GM19467 (cell line): Measurements from ENCODE around the gene AMIGO3.

ENCODE experiments used
- ATAC-seq: cut with Tn5 transposase; IDR thresholded peaks from one replicate; pipeline ENCODE4 v1.9.1; 2021; ENCODE audit warnings: mild to moderate bottlenecking, moderate library complexity; ENCODE audit not compliant: unreplicated experiment

AMIGO3 gene

DNA sequence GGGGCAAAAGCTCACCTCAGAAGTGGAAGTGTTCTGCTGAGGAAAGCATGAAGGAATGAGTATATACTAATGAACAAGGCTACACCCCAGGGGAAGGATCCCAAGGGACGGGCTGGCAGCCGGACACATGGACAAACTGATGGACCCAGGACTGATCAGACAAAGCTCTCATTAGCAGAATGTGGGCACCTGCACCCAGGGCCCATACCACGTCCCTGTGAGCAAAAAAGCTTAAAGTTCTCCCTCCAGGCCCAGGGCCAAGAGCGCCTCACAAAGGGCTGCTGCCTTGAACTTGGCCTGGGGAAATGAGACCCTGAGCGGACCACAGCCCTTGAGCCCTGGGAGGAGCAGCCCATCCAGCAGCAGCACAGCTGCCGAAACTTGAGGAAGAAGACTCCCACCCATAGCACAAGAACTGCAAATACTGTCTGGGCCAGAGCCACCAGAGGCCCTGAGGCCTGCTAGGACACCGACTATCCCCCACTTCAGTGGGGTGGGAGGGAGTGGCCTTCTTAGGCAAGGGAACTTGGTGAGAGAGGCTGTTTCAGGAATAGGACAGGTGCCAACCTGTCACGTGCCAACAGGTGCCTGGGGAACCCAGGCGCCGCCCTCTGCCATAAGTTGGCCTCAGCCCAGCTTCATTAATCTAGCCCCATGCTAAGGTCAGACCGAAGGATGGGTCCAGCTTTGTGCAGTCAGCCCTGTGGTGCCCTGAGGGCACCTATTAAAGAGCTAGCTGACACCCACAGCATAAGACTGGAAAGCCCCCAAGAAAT lies 6.6 kb upstream of the AMIGO3 start:
- ATAC-seq, result no peak

DNA sequence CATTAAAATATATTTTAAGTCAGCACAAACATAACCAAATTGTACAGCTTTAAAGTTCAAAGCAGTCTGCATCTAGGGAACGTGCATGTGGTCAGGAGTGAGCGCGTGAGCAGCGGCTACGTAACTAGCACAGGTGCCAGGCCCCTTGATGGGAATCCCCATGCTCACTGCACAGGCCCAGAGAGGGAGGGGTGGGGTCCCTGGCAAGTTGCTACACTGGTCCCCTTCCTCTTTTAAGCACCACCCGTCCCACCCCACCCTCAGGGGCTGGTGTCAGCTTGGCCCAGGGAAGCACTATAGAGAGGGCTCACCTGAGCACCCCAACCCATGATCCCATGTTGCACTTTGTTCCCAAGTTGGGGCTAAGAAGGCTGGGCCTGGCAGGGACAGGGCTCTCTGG lies 5.1 kb upstream of the AMIGO3 start:
- no peak for ATAC-seq

DNA sequence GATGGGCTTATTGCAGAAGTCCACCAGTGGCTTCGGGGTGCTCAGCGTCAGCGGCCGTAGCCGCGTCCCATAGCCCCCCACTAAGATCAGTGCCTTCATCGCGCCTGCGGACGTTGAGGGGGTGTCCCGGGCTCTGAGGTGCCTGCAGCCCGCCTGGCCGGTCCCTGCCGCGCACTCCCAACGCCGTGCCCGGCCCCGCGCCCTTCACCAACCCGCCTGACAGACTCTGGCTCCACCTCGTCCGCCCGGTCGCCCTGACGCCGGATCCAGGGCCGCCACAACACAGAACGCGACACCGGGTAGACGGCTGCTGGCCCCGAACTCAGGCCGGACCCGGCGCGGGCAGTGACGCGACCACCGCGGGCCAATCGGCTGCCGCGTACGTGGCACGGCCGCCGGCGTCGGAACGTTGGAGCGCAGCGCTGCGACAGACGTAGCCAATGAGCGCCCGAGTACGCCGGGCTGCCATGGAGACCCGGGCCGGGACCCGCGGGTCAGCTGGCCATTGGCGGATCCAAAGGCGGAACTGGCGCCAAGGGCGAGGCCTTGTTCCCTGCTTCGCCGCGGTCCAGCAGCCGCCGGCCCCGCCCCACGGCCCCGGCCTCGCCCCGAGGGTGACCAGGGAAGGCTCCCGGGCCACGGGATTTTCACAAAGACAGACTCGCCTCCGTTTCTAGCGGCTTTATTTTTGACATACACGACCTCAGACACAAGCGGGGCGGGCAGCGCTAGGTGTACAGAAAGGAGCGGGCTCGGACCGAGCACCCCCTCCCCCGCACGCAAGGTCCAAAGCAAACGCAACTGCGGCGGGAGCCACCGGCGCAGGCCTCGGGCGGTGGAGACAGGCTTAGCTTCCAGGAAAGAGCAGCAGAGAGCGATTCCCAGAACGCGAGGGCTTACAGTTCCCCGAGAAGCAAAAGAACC lies 4.4 kb upstream of the AMIGO3 start, which contains the start of gene GMPPB:
TSS of gene GMPPB (minus strand) at position 324 of the 924 bp plus-strand sequence. CDS start at position 99, 225 bp downstream.
- peak; percentile 74 for ATAC-seq

DNA sequence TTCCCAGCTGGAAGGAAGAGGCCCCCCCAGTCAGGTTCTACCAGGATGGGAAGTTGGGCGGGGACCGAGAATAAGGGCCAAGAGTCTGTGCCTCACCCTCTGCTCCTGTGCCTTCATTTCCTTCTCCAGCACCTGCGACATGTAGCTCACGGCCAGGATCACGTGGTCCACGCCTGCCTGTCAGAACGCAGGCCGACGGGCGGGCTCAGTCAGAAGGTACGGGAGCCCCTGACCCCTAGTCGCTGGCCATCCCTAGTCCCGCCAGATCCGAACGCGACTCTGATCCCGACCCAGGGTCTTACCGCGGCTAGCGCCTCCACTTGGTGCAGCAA lies 3.8 kb upstream of the AMIGO3 start:
- ATAC-seq, result no peak

DNA sequence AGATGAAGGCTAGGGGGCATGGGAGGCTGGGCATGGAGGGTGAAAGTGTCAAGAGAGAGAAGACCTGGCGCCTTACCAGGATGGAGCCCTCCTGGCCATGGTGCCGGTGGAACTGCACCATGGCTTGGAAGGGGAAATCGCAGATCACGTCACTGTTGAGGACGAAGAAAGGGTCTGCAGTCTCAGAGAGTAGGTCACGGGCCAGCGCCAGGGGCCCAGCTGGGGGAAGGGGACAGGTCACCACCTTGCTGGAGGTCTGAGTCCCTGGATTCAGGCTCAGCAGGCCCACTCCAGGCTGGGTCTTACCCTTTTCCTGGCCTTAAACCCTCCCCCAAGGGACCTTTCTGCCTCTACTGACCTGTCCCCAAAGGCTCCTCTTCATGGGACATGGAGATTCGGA lies 3.4 kb upstream of the AMIGO3 start:
- ATAC-seq, result no peak

DNA sequence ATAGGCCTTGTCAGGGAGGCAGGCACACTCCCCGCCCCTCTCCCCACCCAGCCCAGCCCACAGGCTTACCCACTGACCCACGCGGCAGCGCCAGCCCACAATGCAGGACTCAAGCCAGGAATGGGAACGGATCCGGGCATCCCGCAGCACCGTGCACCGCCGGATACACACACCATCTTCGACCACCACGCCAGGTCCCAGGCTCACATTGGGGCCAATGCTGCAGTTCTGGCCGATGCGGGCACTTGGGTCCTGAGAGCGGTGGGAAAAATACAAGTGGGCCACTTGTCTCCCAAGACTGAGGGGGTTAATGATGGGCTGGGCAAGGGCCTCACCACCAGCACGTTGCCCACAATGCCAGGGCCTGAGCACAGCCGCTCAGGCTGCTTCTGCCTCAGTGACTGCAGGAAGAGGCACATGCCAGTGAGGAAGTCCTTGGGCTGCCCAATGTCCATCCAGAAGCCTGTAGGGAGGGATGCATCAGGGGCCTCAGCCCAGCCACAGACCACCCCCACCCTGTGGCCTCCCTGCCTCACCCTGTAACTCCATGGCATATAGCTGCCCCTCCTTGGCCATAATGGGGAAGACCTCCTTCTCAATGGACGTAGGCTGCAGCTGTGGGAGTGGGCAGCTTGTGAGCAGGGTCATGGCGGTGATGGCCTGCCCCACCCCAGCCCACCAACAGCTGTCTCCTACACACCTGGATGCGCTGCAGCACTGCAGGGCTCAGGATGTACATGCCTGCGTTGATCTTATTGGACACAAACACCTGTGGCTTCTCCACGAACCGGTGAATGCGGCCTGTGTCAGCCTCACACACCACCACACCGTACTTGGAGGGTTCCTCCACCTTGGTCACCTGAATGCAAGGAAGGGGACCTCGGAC lies 2.7 kb upstream of the AMIGO3 start:
- ATAC-seq, result no peak

DNA sequence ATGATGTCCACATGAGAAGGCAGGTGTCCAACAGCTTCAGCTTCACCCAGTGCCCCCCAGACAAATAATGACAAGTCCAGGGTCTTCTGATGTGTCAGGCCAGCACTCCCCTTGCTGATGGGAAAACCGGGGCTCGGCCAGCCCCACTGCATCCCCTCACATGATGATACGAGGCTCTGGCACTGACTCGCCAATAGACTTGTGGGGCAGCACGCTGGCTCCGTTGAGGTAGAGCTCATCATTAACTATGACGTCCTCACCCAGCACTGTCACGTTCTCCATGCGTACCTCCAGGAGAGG lies 2.1 kb upstream of the AMIGO3 start:
- ATAC-seq, result no peak

DNA sequence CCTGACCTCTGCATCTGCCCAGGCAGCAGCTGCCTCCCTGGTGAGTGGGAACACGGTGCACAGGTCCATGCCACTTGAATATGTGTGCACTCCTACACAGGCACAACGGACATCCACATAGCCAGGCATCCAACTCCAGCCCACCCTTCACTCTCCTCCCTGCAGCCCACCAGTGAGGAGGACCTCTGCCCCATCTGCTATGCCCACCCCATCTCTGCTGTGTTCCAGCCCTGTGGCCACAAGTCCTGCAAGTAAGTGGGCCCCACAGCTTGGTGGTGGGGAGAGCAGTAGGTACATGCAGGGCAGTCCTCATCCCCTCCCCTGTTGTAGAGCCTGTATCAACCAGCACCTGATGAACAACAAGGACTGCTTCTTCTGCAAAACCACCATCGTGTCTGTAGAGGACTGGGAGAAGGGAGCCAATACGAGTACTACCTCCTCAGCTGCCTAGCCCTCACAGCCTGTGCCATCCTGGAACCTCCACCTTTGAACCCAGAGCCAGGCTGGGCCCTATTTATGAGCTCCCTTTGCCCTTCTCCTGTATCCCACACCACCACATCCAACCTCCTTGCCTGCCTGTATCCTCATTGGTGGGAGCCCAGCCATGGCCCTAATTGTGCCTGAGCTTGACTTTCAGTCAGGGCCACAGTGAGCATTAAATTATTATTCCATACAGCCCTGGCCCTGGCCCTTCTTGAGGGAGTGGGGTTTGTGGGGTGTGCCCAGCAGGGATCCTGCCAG lies 1.5 kb upstream of the AMIGO3 start:
- ATAC-seq, result no peak

DNA sequence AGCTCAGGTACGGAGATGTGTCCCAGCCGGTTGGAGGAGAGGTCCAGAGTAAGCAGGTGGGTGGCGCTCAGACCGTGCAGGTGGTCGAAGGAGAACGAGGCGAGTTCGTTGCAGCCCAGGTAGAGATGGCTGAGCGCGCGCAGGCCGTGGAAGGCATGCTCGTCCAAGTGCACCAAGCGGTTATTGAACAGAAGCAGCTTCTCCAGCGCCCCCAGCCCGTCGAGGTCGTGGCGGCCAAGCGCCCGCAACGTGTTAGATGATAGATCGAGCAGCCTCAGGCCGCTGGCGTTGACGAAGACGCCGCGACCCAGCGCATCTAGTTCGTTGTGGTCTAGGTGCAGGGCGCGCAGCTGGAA lies 648 bp downstream of the AMIGO3 start:
- ATAC-seq, result no peak

DNA sequence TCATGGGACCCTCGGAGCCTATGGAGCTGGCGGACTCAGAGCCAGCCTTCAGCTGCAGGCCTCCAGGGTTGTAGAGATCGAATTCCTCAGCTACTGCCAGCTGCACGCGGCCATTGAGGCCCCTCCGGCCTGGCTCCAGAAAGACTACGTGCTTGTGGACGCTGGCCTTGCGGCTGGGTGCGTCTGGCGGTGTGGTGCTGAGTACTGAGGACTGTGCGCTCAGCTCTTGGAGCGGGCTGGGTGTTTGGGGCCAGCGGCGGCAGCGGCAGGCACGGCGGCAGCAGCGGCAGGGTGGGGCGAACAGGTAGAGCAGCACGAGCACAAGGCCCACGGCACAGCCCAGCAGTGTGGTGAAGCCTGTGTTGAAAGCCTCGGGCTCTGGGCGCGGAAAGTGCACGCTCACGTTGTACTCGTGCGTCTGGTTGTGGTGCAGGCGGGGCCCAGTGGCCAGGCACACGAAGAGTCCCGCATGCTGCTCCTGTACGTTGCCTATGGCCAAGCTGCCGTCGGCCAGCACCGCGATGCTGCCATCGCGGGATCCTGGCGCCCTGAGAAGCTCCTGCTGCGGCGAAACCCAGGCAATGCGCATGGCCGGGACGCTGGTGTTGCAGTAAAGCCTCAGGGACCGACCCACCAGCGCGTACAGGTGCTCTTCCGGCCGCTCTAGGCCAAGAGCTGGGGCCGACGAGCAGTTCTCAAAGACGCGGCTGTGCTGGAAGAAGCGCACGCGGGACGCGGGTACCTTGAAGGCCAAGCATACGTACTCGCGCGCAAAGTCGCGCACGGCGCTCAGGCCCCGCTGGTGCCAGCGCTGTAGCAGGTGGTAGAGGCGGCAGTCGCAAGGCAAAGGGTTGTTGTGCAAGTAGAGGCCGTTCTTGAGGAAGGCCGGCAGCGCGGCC lies 1.3 kb downstream of the AMIGO3 start:
- no peak for ATAC-seq

DNA sequence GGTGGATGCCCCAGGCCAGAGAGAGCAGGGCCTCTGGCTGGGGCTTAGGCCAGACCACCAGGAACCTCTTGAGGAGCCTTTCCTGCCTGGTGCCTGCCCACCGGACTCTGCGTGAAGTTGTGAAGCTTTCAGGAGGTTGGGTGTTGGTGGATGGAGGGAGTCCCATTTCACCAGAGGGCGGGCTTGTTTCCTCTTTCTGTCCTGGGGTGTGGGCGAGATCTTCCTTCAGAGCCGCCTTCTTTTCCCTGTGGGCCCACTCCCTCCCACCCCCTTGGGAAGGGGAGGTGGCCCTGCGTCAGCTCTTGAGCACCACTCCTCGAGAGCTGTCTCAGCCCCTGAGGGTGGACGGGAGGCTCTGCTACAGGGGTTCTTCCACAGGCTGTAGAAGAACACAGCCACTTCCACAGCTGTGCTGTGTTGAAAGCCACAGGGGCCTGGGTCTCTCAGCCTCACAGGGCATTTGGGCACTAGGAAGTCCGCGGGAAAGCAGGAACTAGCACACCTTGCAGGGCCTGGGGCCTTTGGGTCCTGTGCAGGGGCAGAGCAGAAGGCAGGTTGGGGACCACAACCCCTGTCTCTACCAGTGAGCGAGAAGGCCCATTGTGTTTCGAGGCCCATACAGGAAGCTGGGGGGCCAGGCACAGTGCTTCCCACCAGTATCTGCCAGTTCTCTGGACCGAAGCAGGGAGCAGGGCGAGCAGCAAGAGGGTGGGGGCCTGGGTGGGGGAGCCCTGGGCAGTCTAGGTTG lies 2.1 kb downstream of the AMIGO3 start:
- ATAC-seq, result no peak

DNA sequence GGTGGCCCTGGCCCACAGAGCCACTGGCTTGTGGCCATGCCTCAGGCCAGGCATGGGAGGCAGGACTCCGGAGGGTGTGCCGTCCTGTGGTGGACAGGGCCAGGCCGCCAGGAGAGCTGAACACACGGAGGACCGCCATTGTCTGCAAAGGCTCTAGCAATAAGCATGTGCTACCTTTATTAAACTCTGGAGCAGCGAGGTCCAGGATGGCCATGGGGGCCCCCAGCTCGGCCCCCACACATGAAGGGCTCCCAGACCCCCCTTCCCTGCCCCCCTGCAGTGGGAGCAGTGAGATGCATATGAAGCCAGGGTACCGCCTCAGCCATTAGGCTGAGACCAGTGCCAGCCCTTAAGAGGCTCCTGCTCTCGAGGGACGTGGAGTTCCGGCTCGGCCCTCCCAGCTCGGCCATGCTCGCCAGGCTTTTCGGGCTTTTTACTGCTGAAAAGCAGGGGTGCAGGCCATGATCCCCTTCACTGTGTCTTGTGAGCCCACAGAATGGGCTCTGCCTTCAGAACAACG lies 2.7 kb downstream of the AMIGO3 start:
- ATAC-seq, result no peak

DNA sequence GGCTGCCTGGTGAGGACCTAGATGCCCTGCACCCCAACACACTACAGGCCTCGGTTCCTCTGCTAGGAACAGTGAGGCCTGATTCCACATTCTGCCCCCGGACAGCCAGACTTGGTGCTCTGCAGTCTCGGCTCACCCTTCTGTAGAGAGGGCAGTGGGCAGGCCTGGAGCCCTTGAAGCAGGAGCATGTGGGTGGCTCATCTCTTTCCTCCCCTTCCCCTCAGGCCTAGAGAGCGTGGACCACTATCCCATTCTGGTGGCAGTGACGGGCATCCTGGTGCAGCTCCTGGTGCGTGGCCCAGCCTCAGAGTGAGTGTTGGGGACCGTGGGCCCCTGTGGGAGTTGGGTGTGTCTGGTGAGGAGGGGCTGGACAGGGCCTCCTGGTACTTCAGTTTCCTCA lies 3.3 kb downstream of the AMIGO3 start:
- ATAC-seq, result no peak

DNA sequence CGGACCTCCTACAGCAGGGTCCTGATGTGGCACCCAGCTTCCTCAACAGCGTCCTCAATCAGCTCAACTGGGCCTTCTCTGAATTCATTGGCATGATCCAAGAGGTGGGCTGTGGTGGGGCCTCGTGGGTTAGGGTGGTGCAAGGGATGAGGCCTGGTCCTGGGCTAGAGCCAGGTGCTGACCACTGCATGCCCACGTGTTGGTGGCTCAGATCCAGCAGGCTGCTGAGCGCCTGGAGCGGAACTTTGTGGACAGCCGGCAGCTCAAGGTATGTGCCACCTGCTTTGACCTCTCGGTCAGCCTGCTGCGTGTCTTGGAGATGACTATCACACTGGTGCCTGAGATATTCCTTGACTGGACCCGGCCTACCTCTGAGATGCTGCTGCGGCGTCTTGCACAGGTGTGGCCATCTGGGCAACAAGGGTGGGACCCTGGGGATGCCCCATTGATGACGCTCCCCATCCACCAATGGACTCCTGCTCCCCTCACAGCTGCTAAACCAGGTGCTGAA lies 3.8 kb downstream of the AMIGO3 start:
- ATAC-seq, result no peak

DNA sequence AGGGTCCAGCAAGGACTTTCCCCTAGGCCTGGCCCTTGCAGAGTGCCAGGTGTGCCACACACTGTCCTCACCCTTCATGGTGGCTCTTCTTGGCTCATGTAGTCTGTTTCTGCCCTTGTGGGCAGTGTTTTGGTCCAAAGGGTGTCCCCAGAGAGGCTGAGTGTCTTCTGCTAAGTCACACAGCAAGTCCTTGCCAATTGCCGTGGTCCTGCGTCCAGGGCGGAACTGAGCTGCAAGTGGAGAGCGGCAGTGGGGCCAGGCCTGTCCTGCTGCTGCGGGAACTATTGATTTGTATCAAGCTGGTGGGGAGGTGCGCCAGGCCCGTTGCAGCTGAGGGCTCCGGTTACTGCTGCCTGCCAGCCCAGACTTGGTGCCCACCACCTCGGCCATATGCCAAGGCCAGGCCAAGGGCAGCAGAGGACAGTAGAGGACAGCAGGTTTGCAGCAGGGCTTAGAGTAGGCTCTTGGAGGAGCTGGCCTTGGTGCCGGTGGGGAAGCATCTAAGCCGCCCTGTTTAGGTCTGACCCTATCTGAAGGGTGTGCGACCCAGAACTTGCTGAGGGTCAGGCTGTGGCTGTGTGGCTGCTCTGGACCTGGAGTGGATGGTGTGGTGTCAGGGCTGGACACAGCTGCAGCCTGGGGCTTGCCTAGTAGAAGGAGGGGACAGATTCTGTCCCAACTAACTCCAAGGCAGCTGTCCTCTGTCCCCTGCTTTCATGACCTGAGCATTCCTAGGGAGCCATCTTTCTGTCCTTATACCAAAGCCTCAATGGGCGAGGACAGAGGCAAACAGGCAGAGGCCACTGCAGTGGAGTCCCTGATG lies 4.5 kb downstream of the AMIGO3 start:
- ATAC-seq, result no peak

DNA sequence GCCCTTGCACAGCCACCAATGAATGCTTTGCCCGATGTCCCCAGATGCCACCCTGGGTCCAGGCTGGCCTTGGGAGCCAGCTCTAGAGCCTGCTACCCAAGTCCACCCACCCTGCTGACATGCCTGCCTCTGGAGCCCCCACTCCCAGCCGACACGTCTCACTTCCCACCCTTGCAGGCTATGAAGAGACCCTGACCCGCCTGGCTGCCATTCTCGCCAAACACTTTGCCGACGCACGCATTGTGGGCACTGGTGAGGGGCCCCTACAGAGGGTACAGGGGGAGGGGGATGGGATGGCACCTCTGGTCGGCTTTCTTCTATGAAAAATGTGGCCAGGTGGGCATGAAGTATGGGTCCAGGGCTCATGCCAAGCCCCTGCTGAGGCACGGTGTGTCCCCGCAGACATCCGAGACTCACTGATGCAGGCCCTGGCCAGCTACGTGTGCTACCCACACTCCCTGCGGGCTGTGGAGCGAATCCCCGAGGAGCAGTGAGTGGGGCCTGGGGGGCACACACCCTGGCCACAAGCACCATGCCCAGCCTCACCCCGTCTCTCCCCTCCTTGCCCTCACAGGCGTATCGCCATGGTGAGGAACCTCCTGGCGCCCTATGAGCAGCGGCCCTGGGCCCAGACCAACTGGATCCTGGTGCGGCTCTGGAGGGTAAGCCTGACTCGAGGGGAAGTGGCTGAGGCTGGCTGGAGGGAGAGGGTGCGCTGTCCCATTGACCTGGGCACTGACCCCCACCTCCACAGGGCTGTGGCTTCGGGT lies 6.0 kb downstream of the AMIGO3 start:
- ATAC-seq, result no peak
